ENCODE measurements around the gene AFAP1.

AFAP1 gene

DNA sequence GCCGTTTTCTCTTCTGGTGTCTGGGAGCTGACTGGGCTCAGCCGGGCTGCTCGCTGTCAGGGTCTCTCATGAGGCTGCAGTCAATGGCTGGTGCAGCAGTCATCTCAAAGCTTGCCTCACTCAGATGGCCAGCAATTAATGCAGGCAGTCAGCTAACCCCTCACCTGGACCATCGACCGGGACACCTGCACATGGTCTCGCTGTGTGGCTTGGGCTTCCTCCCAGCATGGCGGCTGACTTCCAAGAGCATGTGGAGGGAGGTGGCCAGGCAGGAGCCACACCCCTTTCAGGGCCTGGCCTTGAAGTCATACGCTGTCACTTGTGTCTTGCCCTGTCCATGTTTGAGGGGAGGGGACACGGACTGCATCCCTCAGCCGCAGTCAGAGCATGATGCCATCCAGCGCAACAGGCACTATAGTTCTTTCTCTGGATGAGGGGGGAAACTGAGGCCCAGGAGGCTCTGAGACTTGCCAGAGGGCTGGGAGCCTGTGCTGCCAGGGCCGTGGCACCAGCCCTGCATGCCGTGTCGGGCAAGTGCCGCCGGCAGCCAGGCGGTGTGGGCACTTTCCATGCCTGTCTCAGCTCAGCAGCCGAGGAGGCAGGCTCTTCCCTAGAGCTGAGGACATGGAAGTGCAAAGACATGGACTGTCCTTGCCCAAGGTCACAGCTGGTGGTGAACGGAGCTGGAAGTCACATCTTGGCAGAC, 201.8 kb downstream of the AFAP1 start:
- Histone ChIP-seq H3K4me1 (ENCODE audit: low read depth, poor library complexity, severe bottlenecking) (no peaks in the 10 kb centered on the region), H3K4me2 (no peak overlapping the region), H3K9ac (no peak overlapping the region)

DNA sequence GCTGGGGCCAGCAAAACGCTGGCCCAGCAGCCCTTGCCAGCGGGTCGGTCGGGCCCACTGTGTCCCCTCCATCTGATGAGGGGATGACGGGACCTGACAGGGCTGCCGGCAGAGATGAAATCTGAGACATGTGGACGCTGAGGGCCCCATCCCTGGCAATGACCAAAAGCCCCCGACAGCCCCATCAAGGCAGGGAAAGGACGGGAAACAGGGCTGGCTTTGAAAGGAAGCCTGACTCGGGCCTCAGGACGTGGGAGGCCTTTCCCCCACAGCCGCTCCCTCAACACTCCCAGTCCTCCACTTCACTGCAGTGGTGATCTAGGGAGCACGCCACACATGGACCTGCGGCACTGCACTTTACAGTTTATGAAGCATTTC, 202.4 kb downstream of the AFAP1 start:
- Histone ChIP-seq H2AFZ (ENCODE audit: low read depth) (no peak overlapping the region), H3K27ac (no peak overlapping the region), H4K20me1 (ENCODE audit: insufficient read depth) (no peaks in the 10 kb centered on the region), H3K4me1 (ENCODE audit: low read depth, poor library complexity, severe bottlenecking) (no peaks in the 10 kb centered on the region), H3K27me3 (ENCODE audit: insufficient read depth, low read depth) (no peaks in the 10 kb centered on the region), H3K79me2 (ENCODE audit: insufficient read depth, low read depth) (no peaks in the 10 kb centered on the region), H3K9ac (no peak overlapping the region), H3K36me3 (ENCODE audit: insufficient read depth) (no peaks in the 10 kb centered on the region), H3K4me3 (IDR thresholded peaks at IDR 0.05; ENCODE audit: insufficient read depth, low read depth, low read length) (no peak overlapping the region), H3K4me2 (no peak overlapping the region)
- TF ChIP-seq, protein P1, sequence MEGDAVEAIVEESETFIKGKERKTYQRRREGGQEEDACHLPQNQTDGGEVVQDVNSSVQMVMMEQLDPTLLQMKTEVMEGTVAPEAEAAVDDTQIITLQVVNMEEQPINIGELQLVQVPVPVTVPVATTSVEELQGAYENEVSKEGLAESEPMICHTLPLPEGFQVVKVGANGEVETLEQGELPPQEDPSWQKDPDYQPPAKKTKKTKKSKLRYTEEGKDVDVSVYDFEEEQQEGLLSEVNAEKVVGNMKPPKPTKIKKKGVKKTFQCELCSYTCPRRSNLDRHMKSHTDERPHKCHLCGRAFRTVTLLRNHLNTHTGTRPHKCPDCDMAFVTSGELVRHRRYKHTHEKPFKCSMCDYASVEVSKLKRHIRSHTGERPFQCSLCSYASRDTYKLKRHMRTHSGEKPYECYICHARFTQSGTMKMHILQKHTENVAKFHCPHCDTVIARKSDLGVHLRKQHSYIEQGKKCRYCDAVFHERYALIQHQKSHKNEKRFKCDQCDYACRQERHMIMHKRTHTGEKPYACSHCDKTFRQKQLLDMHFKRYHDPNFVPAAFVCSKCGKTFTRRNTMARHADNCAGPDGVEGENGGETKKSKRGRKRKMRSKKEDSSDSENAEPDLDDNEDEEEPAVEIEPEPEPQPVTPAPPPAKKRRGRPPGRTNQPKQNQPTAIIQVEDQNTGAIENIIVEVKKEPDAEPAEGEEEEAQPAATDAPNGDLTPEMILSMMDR (conservative IDR thresholded peaks at IDR 0.05; ENCODE audit: low read depth, low read length) = no peak

More for the DNA sequence above, 201.8 kb downstream of the AFAP1 start:
- Histone ChIP-seq H3K27ac (no peak overlapping the region), H3K36me3 (ENCODE audit: insufficient read depth) (no peaks in the 10 kb centered on the region), H3K27me3 (ENCODE audit: insufficient read depth, low read depth) (no peaks in the 10 kb centered on the region), H2AFZ (ENCODE audit: low read depth) (no peak overlapping the region), H3K79me2 (ENCODE audit: insufficient read depth, low read depth) (no peaks in the 10 kb centered on the region), H4K20me1 (ENCODE audit: insufficient read depth) (no peaks in the 10 kb centered on the region), H3K4me3 (IDR thresholded peaks at IDR 0.05; ENCODE audit: insufficient read depth, low read depth, low read length) (no peak overlapping the region)
- TF ChIP-seq, protein P1 (conservative IDR thresholded peaks at IDR 0.05; ENCODE audit: low read depth, low read length) = no peak

DNA sequence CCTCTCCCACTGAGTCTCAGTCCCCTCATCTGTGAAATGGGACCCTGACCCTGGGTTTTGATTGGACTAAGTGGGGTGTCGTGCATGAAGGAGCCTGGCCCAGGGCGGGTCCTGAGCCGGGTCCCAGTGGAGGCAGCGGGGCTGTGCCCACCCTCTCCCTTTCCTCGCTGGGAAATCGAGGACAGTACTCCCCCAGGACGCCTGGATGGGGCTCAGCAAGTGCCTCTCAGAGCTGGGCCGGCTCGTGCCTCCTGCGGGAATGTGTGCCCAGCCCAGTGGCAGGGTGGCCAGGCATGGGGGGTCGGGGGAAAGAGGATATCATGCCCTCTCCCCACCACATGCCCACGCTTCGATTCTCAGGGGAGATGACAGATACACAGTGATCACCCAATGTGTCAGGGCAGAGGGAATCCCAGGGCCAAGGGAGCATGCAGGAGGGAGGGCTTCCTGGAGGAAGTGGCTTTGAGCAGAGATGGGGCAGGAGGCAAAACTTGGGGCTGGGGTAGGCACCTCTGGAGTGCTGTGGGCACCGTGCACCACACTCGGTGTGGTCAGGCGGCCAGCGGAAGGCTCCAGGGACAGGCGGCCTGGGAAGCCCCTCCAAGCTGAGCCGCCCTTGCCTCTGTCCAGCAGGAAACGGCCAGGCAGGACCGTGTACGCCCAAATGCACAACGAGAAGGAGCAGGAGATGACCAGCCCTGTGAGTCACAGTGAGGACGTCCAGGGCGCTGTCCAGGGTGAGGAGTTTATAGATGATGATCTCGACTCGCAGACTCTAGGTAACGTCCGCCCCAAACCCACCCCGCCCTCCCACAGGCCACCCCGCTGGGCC, 203.0 kb downstream of the AFAP1 start:
- Histone ChIP-seq H3K9ac (no peak overlapping the region), H3K4me1 (ENCODE audit: low read depth, poor library complexity, severe bottlenecking) (no peaks in the 10 kb centered on the region), H3K79me2 (ENCODE audit: insufficient read depth, low read depth) (no peaks in the 10 kb centered on the region), H3K36me3 (ENCODE audit: insufficient read depth) (no peaks in the 10 kb centered on the region), H4K20me1 (ENCODE audit: insufficient read depth) (no peaks in the 10 kb centered on the region), H2AFZ (ENCODE audit: low read depth) (no peak overlapping the region), H3K4me3 (IDR thresholded peaks at IDR 0.05; ENCODE audit: insufficient read depth, low read depth, low read length) (no peak overlapping the region), H3K4me2 (no peak overlapping the region), H3K27ac (no peak overlapping the region), H3K27me3 (ENCODE audit: insufficient read depth, low read depth) (no peaks in the 10 kb centered on the region)
- TF ChIP-seq, protein P1 (conservative IDR thresholded peaks at IDR 0.05; ENCODE audit: low read depth, low read length) = no peak

- Histone ChIP-seq H3K36me3 (ENCODE audit: insufficient read depth) (no peaks in the 10 kb centered on the region), H3K4me3 (IDR thresholded peaks at IDR 0.05; ENCODE audit: insufficient read depth, low read depth, low read length) (no peak overlapping the region), H3K9ac (no peak overlapping the region), H3K4me1 (ENCODE audit: low read depth, poor library complexity, severe bottlenecking) (no peaks in the 10 kb centered on the region), H4K20me1 (ENCODE audit: insufficient read depth) (no peaks in the 10 kb centered on the region), H3K4me2 (no peak overlapping the region), H2AFZ (ENCODE audit: low read depth) (no peak overlapping the region), H3K27me3 (ENCODE audit: insufficient read depth, low read depth) (no peaks in the 10 kb centered on the region), H3K27ac (no peak overlapping the region), H3K79me2 (ENCODE audit: insufficient read depth, low read depth) (no peaks in the 10 kb centered on the region)
- TF ChIP-seq, protein P1 (conservative IDR thresholded peaks at IDR 0.05; ENCODE audit: low read depth, low read length) = no peak
Observed at GRCh38 chr4:7735961-7736360, 203.7 kb downstream of the AFAP1 start.
